Activated T-cell treated with anti-CD3 and anti-CD28 coated beads, Interleukin-2, amount 50 U/mL, for 24 hours (primary cell): ENCODE data around the gene PGC.

Experiments used
- DNase-seq: peaks from one replicate; pipeline ENCODE4 v3.0.0-alpha.2; 2020
- H3K27ac Mint-ChIP-seq: 2 replicates; pipeline ENCODE4 v1.8.0; 2020; ENCODE audit warnings: mild to moderate bottlenecking, mixed read lengths
- H3K27me3 Mint-ChIP-seq: 2 replicates; pipeline ENCODE4 v1.8.0; 2020; ENCODE audit warnings: mixed read lengths
- H3K36me3 Mint-ChIP-seq: 2 replicates; pipeline ENCODE4 v1.8.0; 2020; ENCODE audit warnings: low read depth, mixed read lengths
- H3K4me1 Mint-ChIP-seq: 2 replicates; pipeline ENCODE4 v1.8.0; 2020; ENCODE audit warnings: low read depth, mixed read lengths
- H3K4me3 Mint-ChIP-seq: 2 replicates; pipeline ENCODE4 v1.8.0; 2020; ENCODE audit warnings: mild to moderate bottlenecking, moderate library complexity, mixed read lengths
- H3K9me3 Mint-ChIP-seq: 2 replicates; pipeline ENCODE4 v1.8.0; 2020; ENCODE audit warnings: mixed read lengths

Gene PGC

GRCh38 chr6:41721414-41721813, 25.8 kb downstream of the PGC start:
- Mint-ChIP-seq H3K27ac (no peak overlapping the region), H3K27me3 (no peaks in the 10 kb centered on the region), H3K9me3 (no peaks in the 10 kb centered on the region), H3K4me3 (no peak overlapping the region), H3K4me1 (peaks cover 11% of the 10 kb centered on the region), H3K36me3 (no peaks in the 10 kb centered on the region)
- DNase-seq, result no peak

GRCh38 chr6:41720783-41721182, 26.4 kb downstream of the PGC start:
- H3K4me1 Mint-ChIP-seq, result peaks cover 18% of the 10 kb centered on the region
- no peak overlapping the region for H3K4me3 Mint-ChIP-seq
- no peak for DNase-seq
- no peaks in the 10 kb centered on the region for H3K9me3 Mint-ChIP-seq
- H3K36me3 Mint-ChIP-seq, result no peaks in the 10 kb centered on the region
- H3K27ac Mint-ChIP-seq, result no peak overlapping the region
- H3K27me3 Mint-ChIP-seq, result no peaks in the 10 kb centered on the region

- H3K27me3 Mint-ChIP-seq, result no peaks in the 10 kb centered on the region
- no peaks in the 10 kb centered on the region for H3K9me3 Mint-ChIP-seq
- peaks cover 20% of the 10 kb centered on the region for H3K4me1 Mint-ChIP-seq
- H3K27ac Mint-ChIP-seq, result peak overlapping the region; percentile 4
- H3K36me3 Mint-ChIP-seq, result no peaks in the 10 kb centered on the region
- no peak overlapping the region for H3K4me3 Mint-ChIP-seq
- DNase-seq, result no peak
Observed at GRCh38 chr6:41720262-41720620, 27.0 kb downstream of the PGC start.

- H3K36me3 Mint-ChIP-seq, result no peaks in the 10 kb centered on the region
- no peaks in the 10 kb centered on the region for H3K9me3 Mint-ChIP-seq
- DNase-seq, result no peak
- no peaks in the 10 kb centered on the region for H3K27me3 Mint-ChIP-seq
- H3K4me3 Mint-ChIP-seq, result no peak overlapping the region
- no peak overlapping the region for H3K27ac Mint-ChIP-seq
- H3K4me1 Mint-ChIP-seq, result peaks cover 20% of the 10 kb centered on the region
Observed at GRCh38 chr6:41719436-41720261, 27.5 kb downstream of the PGC start.

- Mint-ChIP-seq H3K4me3 (no peak overlapping the region), H3K27ac (no peak overlapping the region), H3K9me3 (no peaks in the 10 kb centered on the region)
Observed at GRCh38 chr6:41718828-41719227, 28.4 kb downstream of the PGC start.

GRCh38 chr6:41717392-41717736, 29.8 kb downstream of the PGC start:
- no peaks in the 10 kb centered on the region for H3K27me3 Mint-ChIP-seq
- H3K4me1 Mint-ChIP-seq, result peaks cover 31% of the 10 kb centered on the region
- no peak overlapping the region for H3K4me3 Mint-ChIP-seq
- H3K36me3 Mint-ChIP-seq, result no peaks in the 10 kb centered on the region
- H3K9me3 Mint-ChIP-seq, result no peaks in the 10 kb centered on the region
- no peak for DNase-seq
- no peak overlapping the region for H3K27ac Mint-ChIP-seq

More at GRCh38 chr6:41718828-41719227, 28.4 kb downstream of the PGC start:
- no peaks in the 10 kb centered on the region for H3K27me3 Mint-ChIP-seq
- H3K36me3 Mint-ChIP-seq, result no peaks in the 10 kb centered on the region
- DNase-seq, result no peak
- H3K4me1 Mint-ChIP-seq, result peaks cover 25% of the 10 kb centered on the region

- Mint-ChIP-seq H3K4me1 (peaks cover 31% of the 10 kb centered on the region), H3K4me3 (no peak overlapping the region), H3K27me3 (no peaks in the 10 kb centered on the region), H3K36me3 (no peaks in the 10 kb centered on the region), H3K27ac (no peak overlapping the region), H3K9me3 (no peaks in the 10 kb centered on the region)
- DNase-seq, result no peak
Observed at GRCh38 chr6:41716516-41717391, 30.4 kb downstream of the PGC start.

GRCh38 chr6:41715795-41716515, 31.2 kb downstream of the PGC start:
- Mint-ChIP-seq H3K4me3 (no peak overlapping the region), H3K27me3 (no peaks in the 10 kb centered on the region), H3K4me1 (peaks cover 31% of the 10 kb centered on the region), H3K36me3 (no peaks in the 10 kb centered on the region), H3K27ac (no peak overlapping the region), H3K9me3 (no peaks in the 10 kb centered on the region)
- no peak for DNase-seq

GRCh38 chr6:41714556-41715273, 32.5 kb downstream of the PGC start:
- Mint-ChIP-seq H3K4me1 (peaks cover 31% of the 10 kb centered on the region), H3K36me3 (no peaks in the 10 kb centered on the region), H3K9me3 (no peaks in the 10 kb centered on the region), H3K27me3 (no peaks in the 10 kb centered on the region), H3K27ac (no peak overlapping the region), H3K4me3 (no peak overlapping the region)
- no peak for DNase-seq

- Mint-ChIP-seq H3K27me3 (no peaks in the 10 kb centered on the region), H3K4me1 (peaks cover 31% of the 10 kb centered on the region), H3K27ac (peak overlapping the region; percentile 47), H3K36me3 (no peaks in the 10 kb centered on the region), H3K4me3 (no peak overlapping the region), H3K9me3 (no peaks in the 10 kb centered on the region)
- DNase-seq, result no peak
Observed at GRCh38 chr6:41713650-41714291, 33.4 kb downstream of the PGC start.

GRCh38 chr6:41713159-41713649, 34.0 kb downstream of the PGC start:
- DNase-seq, result no peak
- H3K4me1 Mint-ChIP-seq, result peaks cover 35% of the 10 kb centered on the region
- no peaks in the 10 kb centered on the region for H3K36me3 Mint-ChIP-seq
- peak overlapping the region; percentile 47 for H3K27ac Mint-ChIP-seq
- H3K4me3 Mint-ChIP-seq, result no peak overlapping the region
- no peaks in the 10 kb centered on the region for H3K9me3 Mint-ChIP-seq
- no peaks in the 10 kb centered on the region for H3K27me3 Mint-ChIP-seq

GRCh38 chr6:41712651-41713103, 34.5 kb downstream of the PGC start:
- no peaks in the 10 kb centered on the region for H3K36me3 Mint-ChIP-seq
- no peaks in the 10 kb centered on the region for H3K27me3 Mint-ChIP-seq
- H3K4me3 Mint-ChIP-seq, result no peak overlapping the region
- DNase-seq, result no peak
- H3K4me1 Mint-ChIP-seq, result peaks cover 40% of the 10 kb centered on the region
- no peaks in the 10 kb centered on the region for H3K9me3 Mint-ChIP-seq
- no peak overlapping the region for H3K27ac Mint-ChIP-seq

GRCh38 chr6:41711323-41712038, 35.7 kb downstream of the PGC start:
- H3K36me3 Mint-ChIP-seq, result no peaks in the 10 kb centered on the region
- no peak overlapping the region for H3K27ac Mint-ChIP-seq
- no peak for DNase-seq
- peaks cover 41% of the 10 kb centered on the region for H3K4me1 Mint-ChIP-seq
- H3K4me3 Mint-ChIP-seq, result no peak overlapping the region
- H3K9me3 Mint-ChIP-seq, result no peaks in the 10 kb centered on the region
- no peaks in the 10 kb centered on the region for H3K27me3 Mint-ChIP-seq
